ENCODE measurements around the gene SAMD4A.
"Not testable (repeated sequence)": the region's sequence is repeated elsewhere in the genome, so short reads cannot be mapped to it uniquely, and the experiment has no call there.

Gene SAMD4A

DNA sequence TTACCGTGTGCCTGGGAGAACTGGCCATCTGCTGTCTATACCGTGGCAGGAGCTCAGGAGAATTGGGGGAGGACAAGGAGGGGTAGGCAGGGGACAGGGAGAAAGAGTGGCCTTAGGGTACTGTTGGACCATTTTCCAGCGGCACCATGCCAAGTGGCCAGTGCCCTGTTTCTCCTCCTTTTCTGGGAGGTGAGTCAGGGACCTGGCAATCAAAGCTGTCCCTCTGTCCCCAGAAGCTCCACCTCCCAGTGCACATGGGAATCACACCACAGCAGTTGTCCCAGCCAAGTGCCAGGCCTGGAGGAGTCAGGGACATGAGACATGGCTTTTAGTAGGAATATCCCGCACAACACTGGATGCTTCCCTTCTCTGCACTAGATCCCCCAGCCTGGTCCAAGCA lies 217.7 kb downstream of the SAMD4A start:
- no peak for DNase-seq (ENCODE audit: low spot score)

DNA sequence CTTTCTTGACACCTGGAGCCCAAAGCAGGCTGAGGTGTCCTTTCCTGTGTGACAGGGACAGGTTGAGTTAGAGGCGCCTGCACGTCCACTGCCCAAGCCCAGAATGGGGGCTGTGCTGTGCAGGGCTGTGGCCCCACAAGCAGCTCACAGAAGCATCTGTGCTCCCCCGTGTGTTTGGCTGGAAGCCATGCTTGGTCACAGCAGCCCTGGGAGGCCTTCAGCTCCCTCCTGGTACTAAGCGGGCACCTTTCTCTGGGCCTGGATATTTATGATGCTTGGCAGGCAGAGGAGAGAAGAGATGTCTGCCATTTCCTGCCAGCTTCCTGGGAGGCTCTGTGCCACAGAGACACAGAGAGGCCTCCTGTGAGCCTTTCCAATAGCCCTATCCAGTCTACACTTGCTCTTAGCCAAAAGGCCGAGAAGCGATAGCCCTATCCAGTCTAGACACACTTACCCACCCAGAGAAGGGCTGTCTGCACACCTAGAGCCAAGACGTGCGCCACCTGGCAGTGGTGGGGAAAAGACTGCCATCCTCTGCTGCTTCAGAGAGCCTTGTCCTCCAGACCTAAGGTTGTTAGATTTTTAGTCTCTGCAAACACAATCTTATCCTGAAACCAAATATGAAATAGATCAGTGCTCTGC lies 218.3 kb downstream of the SAMD4A start:
- peak; percentile 30 for DNase-seq (ENCODE audit: low spot score)

DNA sequence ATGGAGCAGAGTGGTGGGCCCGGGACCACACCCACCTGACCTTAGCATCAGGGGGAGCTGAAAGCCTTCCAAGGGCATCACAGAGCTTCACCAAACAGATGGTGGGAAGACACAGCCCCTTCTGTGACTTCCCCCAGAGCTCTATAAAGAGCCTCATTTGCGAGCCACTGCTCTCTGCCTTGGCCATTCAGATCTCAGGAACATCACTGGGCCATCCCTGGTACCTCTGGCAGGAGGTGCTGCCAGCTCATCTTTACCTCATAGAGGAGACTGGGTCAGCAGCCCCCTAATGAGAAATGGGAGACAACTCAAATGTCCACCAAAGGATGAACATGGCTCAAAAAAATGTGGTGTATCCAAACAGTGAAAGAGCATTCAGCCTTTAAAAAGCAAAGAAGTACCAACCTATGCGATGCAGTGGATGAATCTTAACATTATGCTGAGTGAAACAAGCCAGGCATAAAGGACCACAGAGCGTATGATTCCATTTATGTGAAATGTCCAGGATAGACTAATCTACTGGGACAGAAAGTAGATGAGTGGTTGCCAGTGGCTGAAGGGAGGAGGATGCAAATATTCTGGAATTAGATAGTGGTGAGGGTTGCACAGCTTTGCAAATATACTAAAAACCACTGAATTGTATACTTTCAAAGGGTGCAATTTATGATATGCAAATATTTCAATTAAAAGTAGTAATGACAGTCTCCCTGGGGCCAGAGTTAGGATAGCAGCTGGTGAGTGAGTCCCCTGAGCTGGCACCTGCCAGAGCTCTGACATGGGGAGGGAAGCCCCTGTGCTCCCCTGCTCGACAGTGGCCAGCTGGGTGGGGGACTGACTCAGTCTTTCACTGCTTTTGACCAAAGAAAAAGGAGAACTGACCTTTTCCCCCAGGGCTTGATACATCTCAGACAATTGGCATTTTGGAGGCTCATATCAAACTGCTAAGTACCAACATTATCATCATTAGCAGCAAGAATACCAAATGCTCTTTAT lies 219.1 kb downstream of the SAMD4A start:
- DNase-seq (ENCODE audit: low spot score): no peak

DNA sequence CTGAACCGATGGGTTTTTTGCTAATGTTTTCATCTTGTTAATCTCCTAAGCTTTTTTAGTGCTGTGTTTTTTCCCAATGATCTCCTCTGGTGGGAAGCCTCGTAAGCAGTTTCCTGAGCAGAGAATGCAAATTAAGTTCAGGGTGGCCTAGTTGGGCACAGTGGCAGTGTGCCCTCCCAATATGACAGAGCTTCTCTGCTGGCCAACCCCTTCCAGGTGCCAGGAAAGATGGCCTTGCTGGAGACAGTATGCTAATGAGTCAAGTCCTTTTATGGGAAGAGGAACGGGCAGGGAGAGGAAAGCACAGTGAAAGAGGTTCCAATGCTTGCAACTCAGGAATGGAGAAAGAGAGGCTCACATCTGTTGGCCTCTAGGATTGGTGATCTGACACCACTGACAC lies 219.9 kb downstream of the SAMD4A start:
- peak; percentile 31 for DNase-seq (ENCODE audit: low spot score)

DNA sequence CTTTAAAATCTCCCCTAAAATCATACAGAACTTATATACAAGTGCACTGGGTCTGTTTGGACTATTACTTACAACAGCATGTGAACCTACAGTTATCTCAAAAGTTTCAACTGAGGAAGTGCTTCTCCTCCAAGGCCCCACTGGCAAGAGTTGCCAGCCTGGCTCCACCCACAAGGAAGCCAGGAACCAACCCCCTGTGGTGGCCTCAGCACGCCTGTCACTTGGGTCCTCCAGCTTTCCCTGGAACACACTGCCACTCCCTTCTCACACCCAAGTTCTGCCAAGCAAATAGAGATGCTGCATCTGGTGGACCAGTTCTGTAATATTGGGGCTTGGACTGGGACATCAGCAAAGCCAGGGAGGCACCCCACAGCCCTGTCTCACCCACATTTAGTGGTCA lies 220.3 kb downstream of the SAMD4A start:
- no peak for DNase-seq (ENCODE audit: low spot score)

DNA sequence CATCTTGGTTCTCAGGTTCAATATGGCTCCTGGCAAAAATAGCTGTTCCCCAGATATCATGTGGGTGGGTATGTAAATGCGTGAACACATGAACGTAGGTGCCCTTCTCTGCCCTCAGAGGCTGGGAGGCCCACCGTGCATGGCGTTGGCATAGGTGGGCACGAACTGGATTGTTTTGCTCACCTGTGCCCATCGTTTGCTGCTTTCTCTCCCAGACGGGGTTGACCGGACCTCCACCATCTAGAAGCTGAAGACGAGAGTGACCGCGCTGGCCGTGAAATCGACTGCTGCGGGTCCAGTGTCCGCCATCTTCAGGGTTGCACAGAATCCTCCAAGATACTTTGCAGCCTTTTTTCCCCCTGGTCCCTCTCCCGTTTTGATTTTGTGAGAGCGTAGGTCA lies 221.8 kb downstream of the SAMD4A start:
- DNase-seq (ENCODE audit: low spot score): no peak

DNA sequence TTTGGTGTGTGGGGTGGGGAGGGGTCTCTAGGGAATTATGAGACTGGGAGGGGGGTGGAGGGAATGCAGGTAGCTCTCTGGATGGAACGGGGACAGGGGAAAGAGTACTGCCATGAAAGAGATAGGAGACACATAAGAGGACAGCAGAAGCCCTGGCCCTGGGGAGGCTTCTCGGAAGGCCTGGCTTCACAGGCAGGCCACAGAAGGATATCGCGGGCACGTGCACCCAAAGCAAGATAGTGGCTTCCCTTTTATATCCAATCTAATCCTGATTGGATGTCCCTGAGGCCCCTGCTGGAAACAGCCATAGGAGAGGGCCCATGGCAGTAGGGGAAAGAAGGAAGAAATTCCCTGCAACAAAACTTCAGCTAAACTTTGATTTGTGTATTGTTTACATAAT lies 222.2 kb downstream of the SAMD4A start:
- DNase-seq (ENCODE audit: low spot score): no peak

DNA sequence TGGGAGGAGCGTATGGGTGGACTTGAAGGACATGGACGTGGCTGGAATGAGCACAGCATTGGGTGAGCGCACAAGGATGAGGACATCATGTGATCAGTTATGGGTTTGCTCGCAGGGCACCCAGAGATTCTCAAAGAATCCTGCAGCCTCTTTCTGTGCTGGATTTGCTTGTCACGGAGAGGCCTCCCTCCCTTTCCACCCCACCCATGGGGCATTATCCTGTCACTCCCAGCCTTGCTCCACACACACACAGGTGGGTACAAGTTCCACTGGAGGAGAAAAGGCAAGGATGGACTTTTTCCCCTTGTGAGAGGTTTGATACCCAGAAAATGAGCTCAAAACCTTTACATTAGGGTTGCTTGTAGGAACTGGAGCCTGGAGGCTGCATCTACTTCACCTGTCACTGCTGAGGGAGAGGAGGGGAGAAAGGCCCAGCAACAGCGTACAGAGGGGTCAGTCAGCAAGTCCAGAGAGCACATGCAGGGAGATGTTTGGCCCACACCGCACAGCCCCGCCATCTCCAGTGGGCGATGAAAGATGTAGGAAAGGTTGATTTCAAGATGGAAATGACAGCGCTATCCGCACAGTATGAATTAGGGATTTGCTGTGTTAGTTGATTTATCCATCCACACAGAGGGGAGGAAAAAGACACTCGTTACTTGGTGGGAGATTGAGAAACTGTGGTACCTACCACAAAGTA lies 223.0 kb downstream of the SAMD4A start:
- DNase-seq (ENCODE audit: low spot score): no peak

DNA sequence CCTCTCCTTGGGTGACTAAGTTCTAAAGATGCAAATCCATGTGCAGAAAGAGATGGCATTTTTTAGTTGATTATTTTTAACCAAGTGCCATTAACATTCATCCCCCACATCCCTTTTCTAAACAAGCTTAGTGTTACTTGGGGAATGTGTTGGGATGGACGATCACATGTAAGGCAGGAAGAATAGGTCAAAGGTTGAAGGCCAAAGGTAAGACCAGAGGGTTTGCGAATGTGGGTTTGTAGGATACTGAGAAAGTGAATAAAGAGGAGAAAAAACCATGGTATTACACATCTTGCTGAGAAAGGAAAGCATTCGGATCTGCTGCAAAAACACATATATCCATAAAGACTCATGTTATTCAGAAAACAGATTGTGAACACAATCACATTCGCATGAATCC lies 224.1 kb downstream of the SAMD4A start:
- DNase-seq (ENCODE audit: low spot score): no peak

DNA sequence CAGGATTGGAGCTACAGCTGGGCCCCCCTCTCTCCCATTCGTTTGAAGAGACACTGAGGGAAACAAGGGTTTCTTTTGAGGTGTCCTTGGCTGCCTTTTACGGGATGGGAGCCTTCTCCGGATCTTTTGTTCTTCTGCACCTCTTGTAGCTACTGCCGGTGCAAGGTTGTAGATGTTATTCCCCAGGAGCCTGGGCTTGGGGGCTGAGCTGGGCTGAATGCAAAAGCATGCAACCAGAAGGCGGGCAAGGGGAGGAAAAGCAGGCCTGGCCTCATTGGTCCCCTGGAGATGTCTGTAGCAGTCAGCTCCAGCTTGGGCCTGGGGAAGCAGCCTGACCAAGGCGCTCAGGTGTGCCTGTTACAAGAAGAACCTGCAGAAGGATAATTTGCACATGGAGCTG lies 225.4 kb downstream of the SAMD4A start:
- DNase-seq (ENCODE audit: low spot score): no peak

DNA sequence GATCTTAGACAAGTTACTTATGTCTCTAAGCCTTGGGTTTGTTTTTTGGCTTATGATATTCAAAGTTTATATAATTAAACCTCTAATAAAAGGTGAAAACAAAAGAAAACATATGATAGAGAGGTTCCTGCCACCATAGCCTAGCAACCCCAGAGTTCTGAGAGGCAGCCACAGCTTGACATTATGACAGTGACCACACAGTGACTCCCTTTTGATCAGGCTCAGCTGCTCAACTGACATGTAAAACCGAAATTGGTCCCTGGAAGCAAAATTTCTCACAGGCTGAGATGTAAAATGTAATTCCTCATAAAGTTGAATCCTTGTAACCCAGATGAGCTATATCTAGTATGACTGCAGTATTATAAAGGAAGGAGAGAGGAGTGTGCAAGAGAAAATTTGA lies 227.2 kb downstream of the SAMD4A start:
- DNase-seq (ENCODE audit: low spot score): no peak

DNA sequence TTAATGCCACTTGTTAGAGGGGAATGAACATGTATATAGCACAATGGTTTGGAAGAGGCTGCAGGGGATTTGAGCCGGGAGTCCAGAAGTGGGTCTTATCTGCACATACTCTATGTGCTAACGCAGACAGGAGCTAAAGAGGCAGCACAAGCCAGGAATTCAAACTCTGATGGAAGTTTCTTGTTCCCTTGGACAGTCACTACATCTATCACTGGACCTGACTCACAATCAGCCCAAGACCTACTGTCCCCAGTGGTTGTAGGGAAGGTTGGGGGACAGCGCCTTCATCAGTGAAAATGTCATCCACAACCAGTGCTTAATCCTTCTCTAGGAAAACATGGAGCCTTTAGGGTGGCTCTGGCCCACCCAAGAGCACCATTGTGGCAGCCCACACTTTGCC lies 227.9 kb downstream of the SAMD4A start:
- no peak for DNase-seq (ENCODE audit: low spot score)

DNA sequence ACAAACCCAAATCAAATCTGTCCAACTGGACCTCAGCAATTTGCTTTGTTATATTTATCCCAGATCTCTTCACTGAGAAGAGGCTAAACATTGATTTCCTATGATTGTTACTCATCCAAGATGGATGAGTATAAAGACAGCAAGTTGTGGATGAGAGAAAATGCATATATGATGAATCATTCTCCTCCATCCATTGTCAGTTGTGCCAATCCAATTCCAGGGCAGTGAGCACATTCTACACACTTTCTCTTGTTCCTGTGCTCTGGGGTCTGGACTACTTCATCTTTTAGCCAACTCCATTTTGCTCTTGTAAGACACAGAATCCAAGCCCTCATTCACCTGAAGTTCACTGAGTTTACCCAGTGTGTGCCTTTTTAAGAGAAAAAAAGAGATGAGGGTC lies 230.0 kb downstream of the SAMD4A start:
- DNase-seq (ENCODE audit: low spot score): no peak

DNA sequence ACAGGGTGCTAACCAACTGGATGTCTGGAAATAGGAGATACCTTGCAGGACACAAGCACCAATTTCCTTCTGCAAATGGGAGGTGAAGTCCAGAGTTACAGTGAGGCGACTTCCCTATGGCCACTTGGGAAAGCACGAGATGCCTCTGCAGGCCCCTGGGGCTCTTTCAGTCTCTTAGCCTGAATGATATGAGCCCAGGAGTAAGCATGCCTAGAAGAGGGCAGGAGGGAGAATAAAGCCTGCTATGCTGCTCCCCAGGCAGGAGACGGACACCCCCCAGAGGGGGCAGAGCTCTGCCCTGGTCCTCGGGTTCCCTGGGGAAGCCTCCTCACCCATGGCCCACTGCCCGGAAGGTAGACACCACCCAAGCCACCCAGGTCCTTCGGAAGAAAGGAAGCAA lies 230.6 kb downstream of the SAMD4A start:
- no peak for DNase-seq (ENCODE audit: low spot score)

DNA sequence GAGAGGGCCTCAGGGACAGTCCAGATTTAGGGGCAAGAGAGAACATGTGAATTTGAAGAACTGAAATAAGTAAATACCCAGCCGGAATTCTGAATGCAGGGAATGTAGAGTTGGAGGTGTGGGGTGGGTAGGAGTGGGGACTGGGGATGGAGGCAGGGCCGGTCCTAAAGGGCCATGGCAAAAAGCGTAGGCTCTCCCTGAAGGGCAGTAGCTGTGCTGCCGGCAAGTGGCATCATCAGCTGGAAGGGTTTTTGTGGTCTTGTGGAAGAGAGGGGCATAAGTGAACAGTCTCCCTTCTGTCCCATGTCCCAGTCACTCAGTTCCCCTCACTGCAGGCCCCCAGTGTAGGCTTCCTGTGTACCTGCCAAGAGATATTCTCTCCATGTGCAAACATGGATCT lies 231.1 kb downstream of the SAMD4A start:
- no peak for DNase-seq (ENCODE audit: low spot score)

DNA sequence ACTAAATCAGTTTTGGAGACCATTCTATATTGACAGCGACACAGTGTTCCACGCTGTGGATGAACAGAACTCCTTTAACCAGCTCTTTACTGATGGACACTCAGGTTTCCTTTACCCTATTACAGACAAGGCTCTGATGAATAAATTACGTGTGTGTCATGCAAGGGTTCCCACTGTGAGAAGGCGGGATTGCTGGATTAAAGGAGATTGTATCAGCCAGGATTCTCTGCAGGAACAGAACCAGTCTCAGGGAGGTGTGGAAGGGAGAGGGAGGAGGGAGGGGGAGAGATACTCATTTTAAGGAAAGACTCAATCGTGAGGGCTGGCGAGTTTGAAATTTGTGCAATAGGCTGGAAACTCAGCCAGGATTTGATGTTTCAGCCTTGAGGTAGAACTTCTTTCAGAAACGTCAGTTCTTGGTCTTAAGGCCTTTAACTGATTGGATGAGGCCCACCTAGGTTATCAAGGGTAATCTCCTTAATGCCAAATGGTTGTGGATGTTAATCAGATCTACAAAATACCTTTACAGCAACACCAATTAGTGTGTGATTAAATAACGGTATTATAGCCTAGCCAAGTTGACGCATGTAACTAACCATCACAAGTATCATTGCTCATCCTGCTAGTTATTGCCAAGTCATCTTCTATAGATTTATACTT lies 231.7 kb downstream of the SAMD4A start:
- no peak for DNase-seq (ENCODE audit: low spot score)

DNA sequence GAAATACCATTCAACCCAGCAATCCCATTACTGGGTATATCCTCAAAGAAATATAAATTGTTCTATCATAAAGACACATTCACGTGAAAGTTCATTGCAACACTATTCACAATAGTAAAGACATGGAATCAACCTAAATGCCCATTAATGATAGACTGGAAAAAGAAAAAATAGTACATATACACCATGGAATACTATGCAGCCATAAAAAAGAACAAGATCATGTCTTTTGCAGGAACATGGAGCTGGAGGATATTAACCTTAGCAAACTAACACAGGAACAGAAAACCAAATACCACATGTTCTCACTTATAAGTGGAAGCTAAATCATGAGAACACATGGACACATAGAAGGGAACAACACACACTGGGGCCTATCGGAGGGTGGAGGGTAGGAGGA lies 234.6 kb downstream of the SAMD4A start:
- DNase-seq (ENCODE audit: low spot score): not testable (repeated sequence)

DNA sequence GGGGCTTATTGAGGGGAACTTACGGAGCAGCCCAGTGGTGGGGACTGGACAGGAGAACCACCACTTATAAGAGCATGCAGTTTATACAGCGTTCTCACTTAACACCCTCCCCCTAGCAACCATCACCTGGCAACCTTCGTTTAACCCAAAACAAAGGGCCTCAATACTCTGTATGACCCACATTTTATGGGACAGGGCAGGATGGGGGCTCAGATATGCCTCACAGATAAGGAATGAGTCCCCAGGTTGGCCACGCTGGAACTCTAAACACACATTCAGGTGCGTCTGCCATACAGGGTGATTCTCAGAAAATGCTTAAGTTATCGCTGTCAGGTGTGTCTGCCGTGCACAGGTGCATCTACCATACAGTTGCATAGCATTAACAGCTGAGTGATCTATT lies 236.5 kb downstream of the SAMD4A start:
- DNase-seq (ENCODE audit: low spot score): no peak

DNA sequence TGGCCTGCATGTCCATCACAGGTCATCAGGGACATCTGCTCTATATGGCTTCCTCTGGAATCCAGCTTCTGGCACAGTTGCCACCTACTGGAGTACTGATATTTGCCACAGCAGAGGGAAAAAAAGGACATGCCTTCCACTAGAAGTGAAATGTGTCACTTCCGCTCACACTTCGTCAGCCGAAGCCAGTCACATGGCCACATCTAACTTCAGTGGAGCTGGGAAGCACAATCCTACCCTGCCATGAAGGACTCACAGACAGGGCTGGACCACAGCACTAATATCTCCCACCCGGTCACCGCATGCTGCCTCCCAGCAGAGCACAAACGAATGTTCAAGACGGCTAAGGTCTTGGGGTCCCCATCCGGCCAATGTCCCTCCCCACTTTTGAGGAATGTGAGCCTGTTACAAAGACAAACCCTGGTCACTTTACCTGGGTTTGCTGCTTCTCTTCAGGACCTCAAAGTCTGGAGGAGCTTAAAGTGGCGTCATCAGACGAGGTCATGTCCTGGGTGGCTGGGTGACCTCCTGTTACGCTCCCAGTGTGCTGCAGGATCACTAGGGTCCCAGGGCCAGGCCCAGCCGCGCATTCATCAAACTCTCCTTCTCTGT lies 237.1 kb downstream of the SAMD4A start:
- no peak for DNase-seq (ENCODE audit: low spot score)

DNA sequence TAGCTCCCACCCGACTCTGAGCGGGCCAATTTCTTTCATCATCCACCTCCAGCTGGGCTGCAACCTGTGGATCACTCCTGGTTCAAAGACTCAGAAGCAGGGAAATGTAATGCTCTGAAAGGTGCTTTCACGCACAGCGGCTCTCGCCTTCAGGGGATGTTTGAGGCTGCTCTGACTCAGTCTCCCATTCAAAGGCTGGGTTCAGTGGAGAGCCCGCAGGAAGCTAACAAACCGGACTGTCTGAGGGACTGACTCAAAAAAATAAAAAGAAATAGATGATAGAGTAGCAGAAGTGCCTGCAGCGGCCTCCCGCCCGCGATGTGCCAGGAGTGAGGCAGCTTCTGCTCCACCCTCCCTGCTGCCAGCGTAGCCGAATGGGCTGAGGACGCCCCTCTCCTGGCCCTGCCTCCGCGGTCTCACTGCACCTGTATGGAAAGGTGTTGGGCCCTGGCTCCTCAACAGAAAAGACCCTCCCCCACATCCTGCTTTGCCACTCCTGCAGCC lies 237.7 kb downstream of the SAMD4A start:
- no peak for DNase-seq (ENCODE audit: low spot score)

DNA sequence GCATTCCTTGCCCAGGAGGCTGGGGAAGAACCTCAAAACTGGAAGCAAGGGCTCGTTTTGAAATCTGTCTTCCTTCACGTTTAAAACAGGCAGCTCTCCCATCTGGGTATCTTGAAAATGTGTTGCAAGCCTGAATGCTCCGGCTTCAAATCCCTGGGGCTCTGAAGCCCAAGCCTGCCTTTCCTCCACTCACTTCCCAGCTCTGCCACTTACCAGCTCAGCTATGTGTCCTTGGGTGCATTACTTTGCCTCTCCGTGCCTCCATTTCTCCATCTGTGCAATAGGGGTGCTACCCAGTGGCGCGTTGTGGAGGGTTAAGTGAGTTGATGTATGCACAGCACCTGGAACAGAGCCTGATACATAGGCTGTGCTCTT lies 238.1 kb downstream of the SAMD4A start:
- DNase-seq (ENCODE audit: low spot score): no peak

Measured in pons (tissue), 1 donor.